Osteocyte (in vitro differentiated cells): ENCODE data around the gene SLC43A3. TPM values are rescaled to one million over a fixed set of nuclear protein-coding genes. Genes with fewer than 3 reads are reported as not detected.

ENCODE experiments used
- DNase-seq: peaks from one replicate; pipeline ENCODE4 v3.0.0; 2021; ENCODE audit warnings: mixed read lengths; ENCODE audit not compliant: unreplicated experiment; ENCODE audit errors: extremely low spot score
- H3K27ac Mint-ChIP-seq: one replicate; pipeline ENCODE4 v1.8.0; 2021; ENCODE audit warnings: mild to moderate bottlenecking, mixed read lengths; ENCODE audit not compliant: unreplicated experiment
- H3K27me3 Mint-ChIP-seq: one replicate; pipeline ENCODE4 v1.8.0; 2021; ENCODE audit warnings: mixed read lengths; ENCODE audit not compliant: unreplicated experiment
- H3K36me3 Mint-ChIP-seq: one replicate; pipeline ENCODE4 v1.8.0; 2021; ENCODE audit warnings: mixed read lengths; ENCODE audit not compliant: unreplicated experiment
- H3K4me1 Mint-ChIP-seq: one replicate; pipeline ENCODE4 v1.8.0; 2021; ENCODE audit warnings: mixed read lengths; ENCODE audit not compliant: unreplicated experiment
- H3K4me3 Mint-ChIP-seq: one replicate; pipeline ENCODE4 v1.8.0; 2021; ENCODE audit warnings: mild to moderate bottlenecking, moderate library complexity, mixed read lengths; ENCODE audit not compliant: unreplicated experiment
- H3K9me3 Mint-ChIP-seq: one replicate; pipeline ENCODE4 v1.8.0; 2021; ENCODE audit warnings: mixed read lengths; ENCODE audit not compliant: unreplicated experiment
- total RNA-seq: library from RNA; stranded (reverse); gene quantifications from 2 replicates; pipeline ENCODE4 v1.2.1, GENCODE V29; 2021
- TF ChIP-seq, protein P1 (sequence below): fragments of 200-600 bp; sonication (generic); IDR thresholded peaks from 2 replicates; pipeline ENCODE4 v1.5.0; 2021; ENCODE audit warnings: antibody characterized with exemption, mild to moderate bottlenecking, moderate library complexity

The SLC43A3 gene
- total RNA-seq, 1 donor from 2014 or later: 14.9 TPM

DNA sequence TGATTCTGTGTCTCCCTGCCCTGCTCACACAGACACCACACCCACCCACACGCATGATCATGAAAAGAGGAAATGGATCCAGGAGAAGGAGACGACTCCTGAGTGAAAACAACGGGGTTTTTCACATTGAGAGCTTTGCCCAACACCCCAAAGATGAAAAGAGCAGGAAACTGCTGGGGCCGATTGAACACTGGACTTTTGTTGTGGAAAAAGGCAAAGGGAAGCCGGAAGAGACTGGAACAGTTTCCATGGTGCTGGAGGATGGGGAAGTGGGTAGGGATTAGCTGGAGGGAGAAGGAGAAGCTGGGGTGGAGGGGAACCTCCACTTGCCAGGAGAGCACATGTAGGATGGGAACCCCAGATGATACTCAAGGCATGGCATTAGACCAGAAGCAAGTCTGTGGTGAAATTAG lies 5.2 kb upstream of the SLC43A3 start:
- Mint-ChIP-seq H3K9me3 (no peaks in the 10 kb centered on the region), H3K27me3 (no peaks in the 10 kb centered on the region), H3K4me1 (peaks cover 18% of the 10 kb centered on the region), H3K36me3 (no peaks in the 10 kb centered on the region), H3K4me3 (no peak overlapping the region), H3K27ac (peak overlapping the region; percentile 17)
- TF ChIP-seq, protein P1, sequence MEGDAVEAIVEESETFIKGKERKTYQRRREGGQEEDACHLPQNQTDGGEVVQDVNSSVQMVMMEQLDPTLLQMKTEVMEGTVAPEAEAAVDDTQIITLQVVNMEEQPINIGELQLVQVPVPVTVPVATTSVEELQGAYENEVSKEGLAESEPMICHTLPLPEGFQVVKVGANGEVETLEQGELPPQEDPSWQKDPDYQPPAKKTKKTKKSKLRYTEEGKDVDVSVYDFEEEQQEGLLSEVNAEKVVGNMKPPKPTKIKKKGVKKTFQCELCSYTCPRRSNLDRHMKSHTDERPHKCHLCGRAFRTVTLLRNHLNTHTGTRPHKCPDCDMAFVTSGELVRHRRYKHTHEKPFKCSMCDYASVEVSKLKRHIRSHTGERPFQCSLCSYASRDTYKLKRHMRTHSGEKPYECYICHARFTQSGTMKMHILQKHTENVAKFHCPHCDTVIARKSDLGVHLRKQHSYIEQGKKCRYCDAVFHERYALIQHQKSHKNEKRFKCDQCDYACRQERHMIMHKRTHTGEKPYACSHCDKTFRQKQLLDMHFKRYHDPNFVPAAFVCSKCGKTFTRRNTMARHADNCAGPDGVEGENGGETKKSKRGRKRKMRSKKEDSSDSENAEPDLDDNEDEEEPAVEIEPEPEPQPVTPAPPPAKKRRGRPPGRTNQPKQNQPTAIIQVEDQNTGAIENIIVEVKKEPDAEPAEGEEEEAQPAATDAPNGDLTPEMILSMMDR: no peak
- no peak for DNase-seq

GRCh38 chr11:57430952-57431351 lies 4.0 kb upstream of the SLC43A3 start:
- Mint-ChIP-seq H3K9me3 (no peaks in the 10 kb centered on the region), H3K4me1 (peaks cover 28% of the 10 kb centered on the region), H3K27ac (no peak overlapping the region), H3K4me3 (no peak overlapping the region), H3K36me3 (no peaks in the 10 kb centered on the region), H3K27me3 (no peaks in the 10 kb centered on the region)
- DNase-seq: no peak
- TF ChIP-seq, protein P1: no peak

GRCh38 chr11:57429946-57430345 lies 3.0 kb upstream of the SLC43A3 start:
- Mint-ChIP-seq H3K36me3 (no peaks in the 10 kb centered on the region), H3K27me3 (no peaks in the 10 kb centered on the region), H3K4me1 (peaks cover 38% of the 10 kb centered on the region), H3K4me3 (no peak overlapping the region), H3K27ac (no peak overlapping the region), H3K9me3 (no peaks in the 10 kb centered on the region)
- TF ChIP-seq, protein P1: no peak
- DNase-seq: no peak

DNA sequence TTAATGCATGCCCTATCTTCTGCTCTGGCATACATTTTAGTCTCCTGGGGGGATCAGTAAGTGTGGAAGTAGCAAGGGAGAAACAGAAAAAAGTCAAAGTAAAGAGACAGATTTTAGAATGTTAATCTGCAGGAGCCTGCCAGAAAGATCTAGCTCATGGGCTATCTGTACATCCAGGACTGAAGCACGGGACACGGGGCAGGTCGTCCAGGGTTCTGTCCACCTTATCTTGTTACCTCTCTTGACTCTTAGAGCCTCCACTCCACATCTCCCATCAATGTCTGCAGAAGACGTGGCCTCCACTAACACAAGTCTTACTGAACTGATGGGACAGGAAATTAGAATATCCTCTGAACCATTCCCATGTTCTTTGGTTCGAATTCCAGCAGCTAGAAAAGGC lies 1.7 kb upstream of the SLC43A3 start:
- Mint-ChIP-seq H3K4me3 (no peak overlapping the region), H3K4me1 (peaks cover 45% of the 10 kb centered on the region), H3K9me3 (no peaks in the 10 kb centered on the region), H3K36me3 (no peaks in the 10 kb centered on the region), H3K27me3 (no peaks in the 10 kb centered on the region), H3K27ac (no peak overlapping the region)
- TF ChIP-seq, protein P1: no peak
- no peak for DNase-seq

GRCh38 chr11:57427727-57428082 lies 784 bp upstream of the SLC43A3 start:
- TF ChIP-seq, protein P1: no peak
- H3K36me3 Mint-ChIP-seq: peaks cover 1% of the 10 kb centered on the region
- peak overlapping the region; percentile 77 for H3K4me3 Mint-ChIP-seq
- H3K9me3 Mint-ChIP-seq: no peaks in the 10 kb centered on the region
- H3K4me1 Mint-ChIP-seq: peaks cover 43% of the 10 kb centered on the region
- peak overlapping the region; percentile 97 for H3K27ac Mint-ChIP-seq
- DNase-seq: no peak
- H3K27me3 Mint-ChIP-seq: no peaks in the 10 kb centered on the region
